HCT116 (cell line): ENCODE results near the gene CDHR3. TPM values are rescaled to one million over a fixed set of nuclear protein-coding genes. Genes with fewer than 3 reads are reported as not detected.
A peak's percentile ranks its signal among the peaks of the same experiment; 100 is the strongest.

Experiments
- ATAC-seq: fragments of 200-7000 bp; cut with Tn5 transposase; 2 replicates; pipeline ENCODE4 v1.9.1; 2020; ENCODE audit warnings: mild to moderate bottlenecking, moderate library complexity
- BruUV-seq: library from RNA; stranded (reverse); fragments of 400-500 nt; replicated peaks from 2 replicates; lab custom pipeline; 2021; lab: Mats Ljungman, UMichigan
- CTCF ChIA-PET: fragments of 300-600 bp; sonication (Branson Sonifier 250); formaldehyde crosslinking; loops from one replicate; lab custom pipeline; 2021; ENCODE audit warnings: antibody characterized with exemption; lab: Charles Lee
- POLR2A ChIA-PET: fragments of 300-600, 350-600 bp; sonication (Branson Sonifier 250); formaldehyde crosslinking; loops from one replicate; lab custom pipeline; 2021; ENCODE audit warnings: antibody characterized with exemption; lab: Charles Lee
- RAD21 ChIA-PET, 2 experiments: fragments of 300-600 bp; sonication (Branson Sonifier 250); formaldehyde crosslinking; loops; one replicate each; lab custom pipeline; 2023; ENCODE audit warnings: low total read pairs in 2 of 2; ENCODE audit not compliant: uncharacterized antibody in 2 of 2, unreplicated experiment in 2 of 2, low non-redundant PET in 1 of 2; lab: Charles Lee
- DNase-seq: peaks from one replicate; pipeline ENCODE4 v3.0.0-alpha.2; 2010; ENCODE audit warnings: low read depth, low spot score
- H2AFZ ChIP-seq: fragments of 200-600 bp; shearing (Covaris generic), sonication (generic); 2 replicates; pipeline ENCODE4 v1.6.1; 2017; ENCODE audit warnings: low read depth, mixed run types, mixed read lengths, antibody characterized with exemption, low read length; ENCODE audit not compliant: poor library complexity, severe bottlenecking
- H3K27ac ChIP-seq: 2 replicates; pipeline ENCODE4 v1.5.1; 2012; ENCODE audit warnings: low read depth, low read length
- H3K27me3 ChIP-seq: fragments of 200-600 bp; sonication (generic); 2 replicates; pipeline ENCODE4 v1.6.1; 2016; ENCODE audit warnings: mixed run types, low read length, mixed read lengths; ENCODE audit not compliant: insufficient read depth
- H3K36me3 ChIP-seq, 2 experiments: fragments of 200-500 bp in 1 of 2; fragments of 200-600 bp in 1 of 2; sonication (Bioruptor generic) in 1 of 2; sonication (generic) in 1 of 2; 2 replicates each; pipeline versions ENCODE4 v1.5.1 to v1.6.1; 2014 to 2016; ENCODE audit warnings: low read length in 2 of 2, inconsistent platforms in 1 of 2, mixed read lengths in 1 of 2, mixed run types in 1 of 2; ENCODE audit not compliant: insufficient read depth in 2 of 2, control insufficient read depth in 1 of 2
- H3K4me1 ChIP-seq, 2 experiments: fragments of 200-600 bp in 1 of 2; sonication (generic) in 1 of 2; 2 replicates each; pipeline versions ENCODE4 v1.5.1 to v1.6.1; 2012 to 2017; ENCODE audit warnings: low read length in 2 of 2, inconsistent platforms in 1 of 2, mild to moderate bottlenecking in 1 of 2, mixed read lengths in 1 of 2, mixed run types in 1 of 2, moderate library complexity in 1 of 2; ENCODE audit not compliant: insufficient read depth in 2 of 2, control insufficient read depth in 1 of 2
- H3K4me2 ChIP-seq: fragments of 200-600 bp; sonication (generic); 2 replicates; pipeline ENCODE4 v1.6.1; 2017; ENCODE audit warnings: mixed run types, low read length, mixed read lengths
- H3K4me3 ChIP-seq, 2 experiments: fragments of 200-600 bp in 1 of 2; sonication (generic) in 1 of 2; replicated peaks in 1 of 2; 2 replicates each; pipeline ENCODE4 v1.5.1; 2011 to 2016; ENCODE audit warnings: low read length in 2 of 2, control low read depth in 1 of 2, low read depth in 1 of 2, mild to moderate bottlenecking in 1 of 2, mixed read lengths in 1 of 2, mixed run types in 1 of 2
- H3K79me2 ChIP-seq: fragments of 200-600 bp; sonication (generic); 2 replicates; pipeline ENCODE4 v1.6.1; 2017; ENCODE audit warnings: mild to moderate bottlenecking, mixed run types, low read length, moderate library complexity, mixed read lengths; ENCODE audit not compliant: insufficient read depth
- H3K9ac ChIP-seq: fragments of 200-600 bp; sonication (generic); 2 replicates; pipeline ENCODE4 v1.6.1; 2016; ENCODE audit warnings: low read length, mixed read lengths
- H3K9me2 ChIP-seq: fragments of 200-600 bp; sonication (generic), shearing (Covaris generic); 2 replicates; pipeline ENCODE4 v1.6.1; 2017; ENCODE audit warnings: mixed run types, mild to moderate bottlenecking, moderate library complexity; ENCODE audit not compliant: insufficient read depth
- H3K9me3 ChIP-seq, 2 experiments: fragments of 200-500 bp in 1 of 2; fragments of 200-600 bp in 1 of 2; sonication (Bioruptor generic) in 1 of 2; sonication (generic) in 1 of 2; 2 replicates each; pipeline ENCODE4 v1.6.1; 2014 to 2017; ENCODE audit warnings: low read length in 2 of 2, mixed read lengths in 2 of 2, inconsistent platforms in 1 of 2, low read depth in 1 of 2, mild to moderate bottlenecking in 1 of 2, mixed run types in 1 of 2, moderate library complexity in 1 of 2; ENCODE audit not compliant: control insufficient read depth in 1 of 2, insufficient read depth in 1 of 2
- H4K20me1 ChIP-seq: fragments of 200-600 bp; sonication (generic), shearing (Covaris generic); 2 replicates; pipeline ENCODE4 v1.6.1; 2017; ENCODE audit warnings: mixed run types, mild to moderate bottlenecking, moderate library complexity; ENCODE audit not compliant: insufficient read depth
- EGR1 ChIP-seq: IDR thresholded peaks from 2 replicates; pipeline ENCODE4 v1.6.1; 2012; ENCODE audit warnings: low read depth
- ELF1 ChIP-seq: IDR thresholded peaks from 2 replicates; pipeline ENCODE4 v1.6.1; 2012; ENCODE audit warnings: low read depth, borderline replicate concordance
- EZH2phosphoT487 ChIP-seq: fragments of 200-600 bp; IDR thresholded peaks from 2 replicates; pipeline ENCODE4 v1.6.1; 2018; ENCODE audit warnings: antibody characterized with exemption, borderline replicate concordance
- JUND ChIP-seq: IDR thresholded peaks from 2 replicates; pipeline ENCODE4 v1.6.1; 2012
- POLR2AphosphoS5 ChIP-seq: IDR thresholded peaks from 2 replicates; pipeline ENCODE4 v1.6.1; 2011; ENCODE audit warnings: mild to moderate bottlenecking, low read depth, low read length, moderate library complexity
- RAD21 ChIP-seq: IDR thresholded peaks from 2 replicates; pipeline ENCODE4 v1.6.1; 2012; ENCODE audit warnings: low read depth, mild to moderate bottlenecking
- SIN3A ChIP-seq: IDR thresholded peaks from 2 replicates; pipeline ENCODE4 v1.6.1; 2012; ENCODE audit warnings: low read depth
- SP1 ChIP-seq: IDR thresholded peaks from 2 replicates; pipeline ENCODE4 v1.6.1; 2012; ENCODE audit warnings: low read depth
- SRF ChIP-seq: IDR thresholded peaks from 2 replicates; pipeline ENCODE4 v1.6.1; 2012; ENCODE audit warnings: low read depth
- ZFX ChIP-seq: fragments of 450-650 bp; IDR thresholded peaks from 2 replicates; pipeline ENCODE4 v1.6.1; 2017
- ZNF274 ChIP-seq: fragments of 200-500 bp; sonication (Bioruptor generic); IDR thresholded peaks from 2 replicates; pipeline ENCODE4 v1.6.1; 2014; ENCODE audit warnings: mild to moderate bottlenecking, low read depth, low read length, inconsistent platforms
- intact Hi-C: fragments of 100-400 bp; cut with micrococcal nuclease; formaldehyde crosslinking; loops from 2 replicates; pipeline ENCODE4 v1.10.0; 2022
- total RNA-seq: library from RNA; stranded (reverse); gene quantifications from one replicate; pipeline ENCODE4 v1.2.1, GENCODE V29; 2021; ENCODE audit not compliant: unreplicated experiment
- TF ChIP-seq, protein P1 (sequence below), 3 experiments: fragments of 200-600 bp in 1 of 3; sonication (generic) in 1 of 3; IDR thresholded peaks in 2 of 3; conservative IDR thresholded peaks in 1 of 3; 2 replicates each; pipeline ENCODE4 v1.5.1; 2012 to 2017; ENCODE audit warnings: low read depth in 2 of 3, low read length in 2 of 3, antibody characterized with exemption in 1 of 3, borderline replicate concordance in 1 of 3, control low read depth in 1 of 3, mild to moderate bottlenecking in 1 of 3, mixed read lengths in 1 of 3, mixed run types in 1 of 3, moderate library complexity in 1 of 3; ENCODE audit not compliant: insufficient read depth in 1 of 3
- TF ChIP-seq, protein P2 (sequence below): IDR thresholded peaks from 2 replicates; pipeline ENCODE4 v1.6.1; 2012

Gene CDHR3
- total RNA-seq, 1 experiment from 2014 or later = 5.5 TPM

DNA sequence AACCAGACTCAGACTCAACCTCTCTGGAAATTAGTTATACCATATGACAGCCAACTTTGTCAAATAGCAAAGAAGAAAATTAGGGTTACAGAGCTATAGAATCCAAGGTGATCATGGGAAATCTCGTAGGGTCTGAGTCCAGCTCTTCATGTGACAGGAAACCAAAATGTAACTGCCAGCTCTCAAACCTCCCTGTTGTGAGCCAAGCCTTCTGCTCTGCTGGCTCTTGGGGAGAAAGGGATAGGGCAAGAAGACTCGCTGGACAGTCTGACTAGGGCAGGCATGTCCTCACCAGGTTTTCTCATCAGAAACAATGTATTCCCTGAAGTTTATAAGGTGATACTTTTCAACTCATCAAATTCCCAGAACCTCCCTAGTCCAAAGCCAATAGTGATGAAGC, 63.0 kb downstream of the CDHR3 start:
- Histone ChIP-seq H3K9ac (no peak overlapping the region), H3K4me2 (no peak overlapping the region), H3K4me3 (no peak overlapping the region), H4K20me1 (no peaks in the 10 kb centered on the region), H3K4me1 (no peaks in the 10 kb centered on the region), H3K27ac (no peak overlapping the region), H3K9me3 (no peaks in the 10 kb centered on the region), H3K27me3 (no peaks in the 10 kb centered on the region), H3K79me2 (no peaks in the 10 kb centered on the region), H2AFZ (no peak overlapping the region), H3K9me2 (no peaks in the 10 kb centered on the region), H3K36me3 (no peaks in the 10 kb centered on the region)
- TF ChIP-seq SIN3A (no peak), SP1 (no peak), RAD21 (no peak), POLR2AphosphoS5 (no peak)
- TF ChIP-seq, protein P1, sequence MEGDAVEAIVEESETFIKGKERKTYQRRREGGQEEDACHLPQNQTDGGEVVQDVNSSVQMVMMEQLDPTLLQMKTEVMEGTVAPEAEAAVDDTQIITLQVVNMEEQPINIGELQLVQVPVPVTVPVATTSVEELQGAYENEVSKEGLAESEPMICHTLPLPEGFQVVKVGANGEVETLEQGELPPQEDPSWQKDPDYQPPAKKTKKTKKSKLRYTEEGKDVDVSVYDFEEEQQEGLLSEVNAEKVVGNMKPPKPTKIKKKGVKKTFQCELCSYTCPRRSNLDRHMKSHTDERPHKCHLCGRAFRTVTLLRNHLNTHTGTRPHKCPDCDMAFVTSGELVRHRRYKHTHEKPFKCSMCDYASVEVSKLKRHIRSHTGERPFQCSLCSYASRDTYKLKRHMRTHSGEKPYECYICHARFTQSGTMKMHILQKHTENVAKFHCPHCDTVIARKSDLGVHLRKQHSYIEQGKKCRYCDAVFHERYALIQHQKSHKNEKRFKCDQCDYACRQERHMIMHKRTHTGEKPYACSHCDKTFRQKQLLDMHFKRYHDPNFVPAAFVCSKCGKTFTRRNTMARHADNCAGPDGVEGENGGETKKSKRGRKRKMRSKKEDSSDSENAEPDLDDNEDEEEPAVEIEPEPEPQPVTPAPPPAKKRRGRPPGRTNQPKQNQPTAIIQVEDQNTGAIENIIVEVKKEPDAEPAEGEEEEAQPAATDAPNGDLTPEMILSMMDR (IDR thresholded peaks at IDR 0.05 in 2 of 3, conservative IDR thresholded peaks at IDR 0.05 in 1 of 3; ENCODE audit: borderline replicate concordance in 1 of 3, insufficient read depth in 1 of 3, low read depth in 2 of 3, low read length in 2 of 3) = no peak
- DNase-seq (no peak), ATAC-seq (no peak)
- intact Hi-C loops = no loop called here
- BruUV-seq = no TSS peak
- CTCF ChIA-PET = no interaction called here
- POLR2A ChIA-PET = no interaction called here
- RAD21 ChIA-PET = no interaction called here

GRCh38 chr7:106029451-106029850, 66.4 kb downstream of the CDHR3 start:
- Histone ChIP-seq H4K20me1 (no peaks in the 10 kb centered on the region), H2AFZ (no peak overlapping the region), H3K36me3 (no peaks in the 10 kb centered on the region), H3K79me2 (no peaks in the 10 kb centered on the region), H3K4me1 (no peaks in the 10 kb centered on the region), H3K27me3 (no peaks in the 10 kb centered on the region), H3K4me2 (no peak overlapping the region), H3K9me2 (no peaks in the 10 kb centered on the region), H3K9ac (no peak overlapping the region), H3K27ac (no peak overlapping the region), H3K9me3 (peaks cover 0 to 7% of the 10 kb centered on the region in 2 experiments; a peak in 1 of 4 replicates), H3K4me3 (no peak overlapping the region)
- no TSS peak for BruUV-seq
- POLR2A ChIA-PET = no interaction called here
- DNase-seq (no peak), ATAC-seq (0 out of 2 replicates have a peak, but pooled peaks have one; percentile 38)
- intact Hi-C loops = no loop called here
- CTCF ChIA-PET = interaction anchor here (0.6 to 1.4 kb wide), 6 partner anchors 10 to 382 kb away, joined by 3 to 7 read pairs (median 3); no protein-coding TSS in a partner anchor
- RAD21 ChIA-PET = interaction anchor here in 1 of 2 experiments (1.0 kb wide), 1 partner anchor 375 kb away, joined by 3 read pairs; no protein-coding TSS in a partner anchor
- TF ChIP-seq SP1 (no peak), ZFX (no peak), ELF1 (no peak), RAD21 (no peak), JUND (no peak), EZH2phosphoT487 (no peak), SRF (no peak), EGR1 (no peak), ZNF274 (no peak), SIN3A (no peak)
- TF ChIP-seq, protein P1 (IDR thresholded peaks at IDR 0.05 in 2 of 3, conservative IDR thresholded peaks at IDR 0.05 in 1 of 3; ENCODE audit: borderline replicate concordance in 1 of 3, insufficient read depth in 1 of 3, low read depth in 2 of 3, low read length in 2 of 3) = no peak
- TF ChIP-seq, protein P2, sequence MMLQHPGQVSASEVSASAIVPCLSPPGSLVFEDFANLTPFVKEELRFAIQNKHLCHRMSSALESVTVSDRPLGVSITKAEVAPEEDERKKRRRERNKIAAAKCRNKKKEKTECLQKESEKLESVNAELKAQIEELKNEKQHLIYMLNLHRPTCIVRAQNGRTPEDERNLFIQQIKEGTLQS = no peak
